ENCODE data around the gene ADARB2.

DNA sequence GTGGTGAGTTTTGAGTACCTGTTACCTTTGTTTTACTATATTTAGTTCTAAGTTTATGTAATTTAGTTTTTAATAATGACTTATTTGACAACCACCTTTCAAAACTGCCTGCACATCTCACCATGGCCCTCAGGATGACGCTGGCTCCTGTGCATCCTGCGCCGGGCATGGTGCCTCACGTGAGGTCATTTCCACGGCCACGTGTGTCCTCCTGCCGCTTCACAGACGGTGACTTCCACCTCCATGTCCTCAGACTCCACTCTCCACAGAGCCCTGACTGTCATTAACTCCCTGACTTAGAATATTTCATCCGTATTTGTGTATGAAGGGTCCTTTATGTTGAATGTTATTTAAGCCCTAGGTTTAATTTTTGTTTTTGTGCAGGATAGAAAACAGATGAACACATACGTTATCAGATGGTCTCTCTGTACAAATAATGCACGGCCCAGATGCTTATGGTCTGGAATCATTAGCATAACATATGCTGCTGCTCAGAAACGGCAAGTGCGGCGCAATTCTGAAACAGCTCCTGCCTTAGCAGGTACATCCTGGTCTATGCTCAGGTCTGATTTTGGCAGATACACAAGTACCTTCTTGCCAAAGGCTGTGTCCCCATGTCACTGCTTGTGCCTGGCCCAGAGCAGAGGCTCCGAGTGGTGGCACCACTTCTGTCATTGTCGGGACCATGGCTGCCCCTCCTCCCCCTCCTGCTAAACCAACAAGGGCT, 525.3 kb downstream of the ADARB2 start:
- TF ChIP-seq, protein P1, sequence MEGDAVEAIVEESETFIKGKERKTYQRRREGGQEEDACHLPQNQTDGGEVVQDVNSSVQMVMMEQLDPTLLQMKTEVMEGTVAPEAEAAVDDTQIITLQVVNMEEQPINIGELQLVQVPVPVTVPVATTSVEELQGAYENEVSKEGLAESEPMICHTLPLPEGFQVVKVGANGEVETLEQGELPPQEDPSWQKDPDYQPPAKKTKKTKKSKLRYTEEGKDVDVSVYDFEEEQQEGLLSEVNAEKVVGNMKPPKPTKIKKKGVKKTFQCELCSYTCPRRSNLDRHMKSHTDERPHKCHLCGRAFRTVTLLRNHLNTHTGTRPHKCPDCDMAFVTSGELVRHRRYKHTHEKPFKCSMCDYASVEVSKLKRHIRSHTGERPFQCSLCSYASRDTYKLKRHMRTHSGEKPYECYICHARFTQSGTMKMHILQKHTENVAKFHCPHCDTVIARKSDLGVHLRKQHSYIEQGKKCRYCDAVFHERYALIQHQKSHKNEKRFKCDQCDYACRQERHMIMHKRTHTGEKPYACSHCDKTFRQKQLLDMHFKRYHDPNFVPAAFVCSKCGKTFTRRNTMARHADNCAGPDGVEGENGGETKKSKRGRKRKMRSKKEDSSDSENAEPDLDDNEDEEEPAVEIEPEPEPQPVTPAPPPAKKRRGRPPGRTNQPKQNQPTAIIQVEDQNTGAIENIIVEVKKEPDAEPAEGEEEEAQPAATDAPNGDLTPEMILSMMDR (IDR thresholded peaks at IDR 0.05) = no peak
- no peak for TF ChIP-seq POLR2AphosphoS5 (IDR thresholded peaks at IDR 0.05)

Measured in suprapubic skin (tissue), 3 donors.